Smooth muscle cell (in vitro differentiated cells): ENCODE results near the gene PPARD. TPM values are rescaled to one million over a fixed set of nuclear protein-coding genes. Genes with fewer than 3 reads are reported as not detected.
A peak's percentile ranks its signal among the peaks of the same experiment; 100 is the strongest.

ENCODE experiments used
- DNase-seq: peaks from one replicate; lab custom pipeline; 2025; ENCODE audit not compliant: unreplicated experiment; lab: John Stamatoyannopoulos, UW
- H2AFZ ChIP-seq: fragments of 200-600 bp; sonication (generic); 2 replicates; pipeline ENCODE4 v1.6.0; 2016; ENCODE audit warnings: antibody characterized with exemption, low read depth, mild to moderate bottlenecking
- H3F3A ChIP-seq: fragments of 200-600 bp; sonication (generic); 2 replicates; pipeline ENCODE4 v1.6.0; 2017; ENCODE audit warnings: antibody characterized with exemption, low read depth
- H3K27ac ChIP-seq: fragments of 200-600 bp; sonication (generic); 2 replicates; pipeline ENCODE4 v1.5.1; 2016; ENCODE audit warnings: low read depth, mild to moderate bottlenecking
- H3K27me3 ChIP-seq: fragments of 200-600 bp; sonication (generic); 2 replicates; pipeline ENCODE4 v1.6.1; 2016; ENCODE audit warnings: low read depth, mild to moderate bottlenecking
- H3K36me3 ChIP-seq: fragments of 200-600 bp; sonication (generic); 2 replicates; pipeline ENCODE4 v1.5.1; 2016; ENCODE audit warnings: low read depth
- H3K4me1 ChIP-seq: fragments of 200-600 bp; sonication (generic); 2 replicates; pipeline ENCODE4 v1.5.1; 2016; ENCODE audit warnings: low read depth
- H3K4me2 ChIP-seq: fragments of 200-600 bp; sonication (generic); 2 replicates; pipeline ENCODE4 v1.6.0; 2016; ENCODE audit warnings: mild to moderate bottlenecking
- H3K4me3 ChIP-seq: fragments of 200-600 bp; sonication (generic); 2 replicates; pipeline ENCODE4 v1.5.1; 2016; ENCODE audit warnings: mild to moderate bottlenecking
- H3K79me2 ChIP-seq: fragments of 200-600 bp; sonication (generic); 2 replicates; pipeline ENCODE4 v1.6.0; 2016; ENCODE audit warnings: low read depth, mild to moderate bottlenecking
- H3K9ac ChIP-seq: fragments of 200-600 bp; sonication (generic); 2 replicates; pipeline ENCODE4 v1.6.0; 2016; ENCODE audit warnings: low read depth
- H3K9me3 ChIP-seq: fragments of 200-600 bp; sonication (generic); replicated peaks from 2 replicates; pipeline ENCODE4 v1.5.1; 2016; ENCODE audit warnings: low read depth
- H4K20me1 ChIP-seq: fragments of 200-600 bp; sonication (generic); 2 replicates; pipeline ENCODE4 v1.6.0; 2016; ENCODE audit warnings: low read depth
- CTCF ChIP-seq: fragments of 200-600 bp; sonication (generic); IDR thresholded peaks from 2 replicates; pipeline ENCODE4 v1.5.1; 2017; ENCODE audit warnings: borderline replicate concordance, mild to moderate bottlenecking, antibody characterized with exemption; ENCODE audit not compliant: insufficient read depth, poor library complexity, severe bottlenecking
- WGBS: methylation state at CpG from one replicate; pipeline ENCODE4 v1.1.7; 2016; ENCODE audit warnings: low lambda C conversion rate; 5-methylcytosine and 5-hydroxymethylcytosine counted together
- polyA plus RNA-seq: library from polyadenylated mRNA; unstranded; fragments of >200 nt; fragmentation: Nextera tagmentation; extraction: Ambion mirVana; gene quantifications from 2 replicates; pipeline ENCODE4 v1.2.1, GENCODE V29; 2016
- total RNA-seq: library from RNA; depleted of rRNA; stranded (reverse); fragments of >200 nt; gene quantifications from 2 replicates; pipeline ENCODE4 v1.2.3, GENCODE V29; 2014

The PPARD gene
- total and polyA plus RNA-seq, 2 experiments from 2014 or later: 8.2 to 31.1 TPM

DNA sequence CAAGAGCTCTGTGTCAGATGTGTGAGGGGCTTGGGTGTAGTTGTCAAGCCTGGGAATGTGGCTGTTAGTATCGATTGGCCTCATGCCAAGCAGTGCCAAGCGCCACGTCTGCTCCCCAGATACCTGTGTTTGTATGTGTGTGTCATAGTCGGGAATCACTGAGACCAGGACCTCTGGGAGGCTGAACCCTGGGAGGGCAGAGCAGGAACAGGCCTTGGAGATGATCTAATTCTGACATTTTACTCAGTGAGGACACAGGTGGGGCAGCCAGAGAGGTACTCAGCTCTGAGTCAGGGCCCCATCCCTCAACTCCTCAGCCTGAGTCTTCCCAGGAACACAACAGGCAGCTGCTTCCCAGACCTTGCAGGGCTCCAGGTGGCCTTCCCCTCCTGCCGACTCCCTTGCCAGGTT is 58.5 kb downstream of the PPARD start:
- no peak overlapping the region for H3K4me2 ChIP-seq
- H3K9ac ChIP-seq: no peak overlapping the region
- H3K79me2 ChIP-seq: no peaks in the 10 kb centered on the region
- no peak for DNase-seq
- H2AFZ ChIP-seq: no peak overlapping the region
- no peaks in the 10 kb centered on the region for H3K4me1 ChIP-seq
- no peaks in the 10 kb centered on the region for H3K36me3 ChIP-seq
- no peaks in the 10 kb centered on the region for H3F3A ChIP-seq
- 95% methylated on average over 5 of the region's 5 CpGs for WGBS
- no peaks in the 10 kb centered on the region for H3K9me3 ChIP-seq
- TF ChIP-seq CTCF: no peak
- H3K27me3 ChIP-seq: no peaks in the 10 kb centered on the region
- no peak overlapping the region for H3K4me3 ChIP-seq
- H4K20me1 ChIP-seq: peaks cover 68% of the 10 kb centered on the region
- peak overlapping the region; percentile 27 for H3K27ac ChIP-seq

DNA sequence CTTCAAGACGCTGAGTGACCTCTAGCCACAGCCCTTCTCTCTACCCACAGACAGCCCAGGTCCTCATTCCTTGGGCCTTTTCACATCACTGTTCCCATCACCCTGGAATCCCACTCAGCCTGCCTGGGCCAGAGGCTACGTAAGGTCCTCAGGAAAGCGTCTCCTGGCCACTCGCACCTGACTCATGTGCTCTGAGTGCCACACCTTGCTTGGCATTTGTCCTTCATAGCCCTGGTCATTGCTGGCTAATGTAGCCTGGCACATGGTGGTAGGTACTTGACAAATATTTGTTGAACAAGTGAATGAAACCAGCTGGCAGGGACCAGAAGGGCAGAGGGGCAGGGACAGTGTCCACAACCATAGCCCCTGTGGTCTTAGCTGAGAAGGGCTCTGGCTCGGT is 59.2 kb downstream of the PPARD start:
- Histone ChIP-seq H2AFZ (no peak overlapping the region), H4K20me1 (peaks cover 73% of the 10 kb centered on the region), H3K36me3 (no peaks in the 10 kb centered on the region), H3K79me2 (no peaks in the 10 kb centered on the region), H3K27ac (peak overlapping the region; percentile 27), H3K9me3 (no peaks in the 10 kb centered on the region), H3K4me3 (no peak overlapping the region), H3F3A (no peaks in the 10 kb centered on the region), H3K27me3 (no peaks in the 10 kb centered on the region), H3K4me2 (no peak overlapping the region), H3K9ac (no peak overlapping the region), H3K4me1 (no peaks in the 10 kb centered on the region)
- no peak for TF ChIP-seq CTCF
- no peak for DNase-seq
- 87% methylated on average over 5 of the region's 5 CpGs for WGBS

- Histone ChIP-seq H2AFZ (no peak overlapping the region), H3K9ac (no peak overlapping the region), H3K27ac (no peak overlapping the region), H3K27me3 (no peaks in the 10 kb centered on the region), H3K4me1 (no peaks in the 10 kb centered on the region), H3F3A (no peaks in the 10 kb centered on the region), H3K79me2 (peaks cover 3% of the 10 kb centered on the region), H3K36me3 (no peaks in the 10 kb centered on the region), H3K4me3 (no peak overlapping the region), H4K20me1 (peaks cover 73% of the 10 kb centered on the region), H3K9me3 (no peaks in the 10 kb centered on the region), H3K4me2 (no peak overlapping the region)
- TF ChIP-seq CTCF: no peak
- no peak for DNase-seq
- WGBS: 85% methylated on average over 8 of the region's 8 CpGs
Measured at GRCh38 chr6:35402136-35402855, 59.9 kb downstream of the PPARD start.

DNA sequence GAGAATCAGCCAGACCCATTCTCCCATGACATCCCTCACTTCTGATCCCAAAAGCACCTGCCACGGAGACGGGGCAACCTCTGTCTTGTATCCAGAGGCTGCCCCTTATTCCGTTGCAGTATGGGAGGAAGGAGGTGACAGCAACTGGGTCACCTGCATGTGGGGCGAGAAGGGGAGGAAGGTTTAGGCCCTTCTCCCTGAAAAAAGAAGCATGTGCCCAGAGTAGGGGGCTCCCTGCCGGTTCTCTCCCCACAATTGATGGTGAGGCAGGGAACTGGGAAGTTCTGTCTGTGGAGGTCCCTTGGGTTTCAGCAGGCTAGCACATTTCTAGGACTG is 60.5 kb downstream of the PPARD start:
- WGBS: 95% methylated on average over 5 of the region's 5 CpGs
- no peaks in the 10 kb centered on the region for H3F3A ChIP-seq
- H3K4me3 ChIP-seq: no peak overlapping the region
- no peak for TF ChIP-seq CTCF
- no peaks in the 10 kb centered on the region for H3K36me3 ChIP-seq
- H3K27ac ChIP-seq: no peak overlapping the region
- no peaks in the 10 kb centered on the region for H3K27me3 ChIP-seq
- H3K4me1 ChIP-seq: no peaks in the 10 kb centered on the region
- no peak for DNase-seq
- H3K79me2 ChIP-seq: peaks cover 6% of the 10 kb centered on the region
- no peak overlapping the region for H3K9ac ChIP-seq
- H2AFZ ChIP-seq: no peak overlapping the region
- no peaks in the 10 kb centered on the region for H3K9me3 ChIP-seq
- H4K20me1 ChIP-seq: peaks cover 71% of the 10 kb centered on the region
- no peak overlapping the region for H3K4me2 ChIP-seq
